Measurements from ENCODE around the gene PPP6C.
"Not testable (repeated sequence)": the region's sequence is repeated elsewhere in the genome, so short reads cannot be mapped to it uniquely, and the experiment has no call there.

Gene PPP6C

GRCh38 chr9:125176636-125177035 lies 13.0 kb downstream of the PPP6C start:
- no peak for TF ChIP-seq CTCF (IDR thresholded peaks at IDR 0.05; ENCODE audit: low read depth, low read length, missing control alignments)
- H3K4me3 ChIP-seq (ENCODE audit: low read depth, low read length) = no peak overlapping the region
- in situ Hi-C loops (cut with HindIII; ENCODE audit: low sequenced_read_pairs) = no loop called here
- no peak for DNase-seq (ENCODE audit: low read depth)

- no peak for TF ChIP-seq CTCF (IDR thresholded peaks at IDR 0.05; ENCODE audit: low read depth, low read length, missing control alignments)
- no peak overlapping the region for H3K4me3 ChIP-seq (ENCODE audit: low read depth, low read length)
- no peak for DNase-seq (ENCODE audit: low read depth)
- in situ Hi-C loops (cut with HindIII; ENCODE audit: low sequenced_read_pairs) = no loop called here
Measured at GRCh38 chr9:125172031-125172755, 17.4 kb downstream of the PPP6C start.

DNA sequence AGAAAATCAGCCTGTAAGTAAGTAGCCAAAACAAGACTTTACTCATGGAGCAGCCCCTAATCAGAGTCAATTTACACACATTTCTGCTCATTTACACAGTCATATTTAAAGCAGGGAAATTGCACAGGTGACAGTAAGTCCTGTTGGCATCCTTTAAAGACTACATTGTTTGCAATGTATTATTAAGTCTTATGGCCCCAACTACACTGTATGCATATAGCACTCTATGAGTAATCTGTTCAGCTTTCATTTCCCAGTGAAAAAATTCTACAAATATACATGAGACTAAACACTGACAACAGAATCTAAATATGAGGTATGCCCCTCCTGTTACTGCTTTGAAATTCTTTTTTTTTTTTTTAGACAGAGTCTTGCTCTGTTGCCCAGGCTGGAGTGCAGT lies 19.7 kb downstream of the PPP6C start:
- no peak for DNase-seq (ENCODE audit: low read depth)
- in situ Hi-C loops (cut with HindIII; ENCODE audit: low sequenced_read_pairs) = no loop called here
- no peak overlapping the region for H3K4me3 ChIP-seq (ENCODE audit: low read depth, low read length)
- TF ChIP-seq CTCF (IDR thresholded peaks at IDR 0.05; ENCODE audit: low read depth, low read length, missing control alignments) = no peak

- DNase-seq (ENCODE audit: low read depth) = no peak
- no peak for TF ChIP-seq CTCF (IDR thresholded peaks at IDR 0.05; ENCODE audit: low read depth, low read length, missing control alignments)
- in situ Hi-C loops (cut with HindIII; ENCODE audit: low sequenced_read_pairs) = no loop called here
- H3K4me3 ChIP-seq (ENCODE audit: low read depth, low read length) = no peak overlapping the region
Measured at GRCh38 chr9:125166762-125167161, 22.8 kb downstream of the PPP6C start.

DNA sequence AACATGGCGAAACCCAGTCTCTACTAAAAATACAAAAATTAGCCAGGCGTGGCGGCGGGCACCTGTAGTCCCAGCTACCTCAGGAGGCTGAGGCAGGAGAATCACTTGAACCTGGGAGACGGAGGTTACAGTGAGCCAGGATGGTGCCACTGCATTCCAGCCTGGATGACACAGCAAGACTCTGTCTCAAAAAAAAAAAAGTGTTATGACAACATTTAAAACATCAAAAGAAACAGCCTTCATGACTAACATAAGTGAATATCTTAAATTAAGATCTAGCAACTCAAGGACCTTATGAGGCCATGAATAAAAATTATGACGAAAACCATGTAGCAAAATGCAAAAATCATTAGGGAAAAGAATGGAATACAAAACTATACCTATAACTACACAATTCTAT lies 26.7 kb downstream of the PPP6C start:
- H3K4me3 ChIP-seq (ENCODE audit: low read depth, low read length); DNase-seq (ENCODE audit: low read depth); in situ Hi-C loops (cut with HindIII; ENCODE audit: low sequenced_read_pairs): not testable (repeated sequence)

DNA sequence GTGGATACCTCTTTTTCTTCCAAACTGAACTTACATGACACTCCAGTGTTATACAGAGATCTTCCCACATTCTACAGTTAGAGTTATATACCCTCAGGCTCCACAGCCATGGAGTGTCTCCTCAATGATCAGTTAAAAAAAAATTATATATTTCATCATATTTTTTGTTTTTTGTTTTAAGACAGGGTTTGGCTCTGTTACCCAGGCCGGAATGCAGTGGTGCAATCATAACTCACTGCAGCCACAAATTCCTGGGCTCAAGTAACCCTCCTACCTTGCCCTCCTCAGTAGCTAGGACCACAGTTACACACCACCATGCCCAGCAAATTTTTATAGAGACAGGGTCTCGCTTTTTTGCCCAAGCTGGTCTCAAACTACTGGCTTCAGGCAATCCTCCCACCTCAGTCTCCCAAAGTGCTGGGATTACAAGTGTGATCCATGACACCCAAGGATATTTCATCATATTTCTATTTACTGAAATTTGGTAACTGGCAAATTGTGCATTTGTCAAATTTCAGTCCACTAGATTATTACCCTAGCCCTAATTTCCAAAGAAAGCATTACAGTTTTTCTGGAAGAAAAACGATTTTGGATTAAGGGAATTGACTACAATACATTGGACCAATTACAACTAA lies 28.2 kb downstream of the PPP6C start:
- DNase-seq (ENCODE audit: low read depth) = no peak
- H3K4me3 ChIP-seq (ENCODE audit: low read depth, low read length) = no peak overlapping the region
- in situ Hi-C loops (cut with HindIII; ENCODE audit: low sequenced_read_pairs) = no loop called here
- TF ChIP-seq CTCF (IDR thresholded peaks at IDR 0.05; ENCODE audit: low read depth, low read length, missing control alignments) = no peak

- TF ChIP-seq CTCF (IDR thresholded peaks at IDR 0.05; ENCODE audit: low read depth, low read length, missing control alignments) = no peak
Measured at GRCh38 chr9:125160750-125161149, 28.9 kb downstream of the PPP6C start.

More at GRCh38 chr9:125160750-125161149, 28.9 kb downstream of the PPP6C start:
- in situ Hi-C loops (cut with HindIII; ENCODE audit: low sequenced_read_pairs) = no loop called here
- no peak for DNase-seq (ENCODE audit: low read depth)
- no peak overlapping the region for H3K4me3 ChIP-seq (ENCODE audit: low read depth, low read length)

Data from astrocyte of the cerebellum (primary cell).